WI38 (cell line): ENCODE results near the gene RBM20.

ENCODE experiments used
- H3K4me3 ChIP-seq: 2 replicates; pipeline ENCODE4 v1.5.1; 2011; ENCODE audit warnings: low read depth, mild to moderate bottlenecking, control low read depth, low read length
- CTCF ChIP-seq: IDR thresholded peaks from 2 replicates; pipeline ENCODE4 v1.5.1; 2012; ENCODE audit warnings: low read depth, mild to moderate bottlenecking, control low read depth, low read length

RBM20 gene

GRCh38 chr10:110793128-110793812 is 149.1 kb downstream of the RBM20 start:
- H3K4me3 ChIP-seq = no peak overlapping the region
- no peak for TF ChIP-seq CTCF

GRCh38 chr10:110793886-110794285 is 149.8 kb downstream of the RBM20 start:
- no peak overlapping the region for H3K4me3 ChIP-seq
- no peak for TF ChIP-seq CTCF

DNA sequence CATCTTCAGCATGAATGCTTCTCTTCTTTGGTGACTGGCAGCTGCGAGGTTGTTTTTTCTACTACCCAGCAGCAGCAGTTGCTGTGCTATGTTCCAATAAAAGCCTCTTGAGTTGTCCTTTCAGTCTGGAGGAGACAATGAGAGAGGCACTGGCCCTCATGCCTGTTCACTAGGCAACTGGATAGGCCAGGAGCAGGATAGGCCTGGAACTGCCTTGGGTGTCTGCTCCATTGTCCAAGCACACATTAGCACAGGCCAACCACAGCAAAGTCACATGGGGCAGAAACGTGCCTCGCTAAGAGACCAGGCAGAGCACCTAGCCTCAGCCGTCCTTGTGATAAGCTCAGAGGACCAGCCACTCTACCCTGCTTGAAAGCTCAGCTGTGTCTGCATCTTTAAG is 150.7 kb downstream of the RBM20 start:
- H3K4me3 ChIP-seq = no peak overlapping the region
- TF ChIP-seq CTCF = no peak

DNA sequence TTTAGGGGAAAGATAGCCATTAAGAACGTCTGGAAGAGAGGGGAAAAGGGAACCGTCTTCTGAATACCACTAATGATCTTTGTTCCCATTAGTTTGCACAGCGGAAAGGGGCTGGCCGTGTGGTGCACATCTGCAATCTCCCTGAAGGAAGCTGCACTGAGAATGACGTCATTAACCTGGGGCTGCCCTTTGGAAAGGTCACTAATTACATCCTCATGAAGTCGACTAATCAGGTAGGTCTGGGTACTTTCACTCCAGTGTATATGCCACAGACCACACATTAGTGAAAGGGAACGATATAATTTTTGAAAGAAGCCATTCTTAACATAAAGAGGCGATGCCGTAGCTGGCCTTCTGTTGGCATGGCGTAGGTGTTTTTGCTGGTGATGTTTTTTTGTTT is 153.3 kb downstream of the RBM20 start:
- TF ChIP-seq CTCF = no peak
- H3K4me3 ChIP-seq = no peak overlapping the region

- TF ChIP-seq CTCF = no peak
- H3K4me3 ChIP-seq = no peak overlapping the region
Measured at GRCh38 chr10:110798340-110798739, 154.2 kb downstream of the RBM20 start.

GRCh38 chr10:110802090-110802489 is 158.0 kb downstream of the RBM20 start:
- no peak overlapping the region for H3K4me3 ChIP-seq
- no peak for TF ChIP-seq CTCF

GRCh38 chr10:110802551-110803238 is 158.6 kb downstream of the RBM20 start:
- H3K4me3 ChIP-seq = no peak overlapping the region
- TF ChIP-seq CTCF = no peak
